Liver (tissue), 9 donors: ENCODE results near the gene TNNC2. TPM values are rescaled to one million over a fixed set of nuclear protein-coding genes. Genes with fewer than 3 reads are reported as not detected.

Experiments used
- DNase-seq: peaks from one replicate; pipeline ENCODE4 v3.0.0-alpha.2; 2017; ENCODE audit warnings: low spot score
- H3K27ac ChIP-seq, 2 donors: one replicate each; pipeline ENCODE4 v1.7.0; 2013; ENCODE audit warnings: inconsistent platforms in 2 of 2, low read length in 2 of 2, control low read depth in 1 of 2, low read depth in 1 of 2, mild to moderate bottlenecking in 1 of 2
- H3K27me3 ChIP-seq, 4 donors: one replicate each; pipeline versions ENCODE4 v1.6.1 to v1.7.0; 2013; ENCODE audit warnings: low read length in 3 of 4, inconsistent platforms in 1 of 4, mild to moderate bottlenecking in 1 of 4, moderate library complexity in 1 of 4; ENCODE audit not compliant: control insufficient read depth in 4 of 4, insufficient read depth in 4 of 4
- H3K36me3 ChIP-seq, 4 donors: one replicate each; pipeline versions ENCODE4 v1.6.1 to v1.7.0; 2013; ENCODE audit warnings: low read length in 3 of 4, mild to moderate bottlenecking in 3 of 4, low read depth in 1 of 4, moderate library complexity in 1 of 4; ENCODE audit not compliant: control insufficient read depth in 4 of 4, insufficient read depth in 3 of 4
- H3K4me1 ChIP-seq, 4 donors: one replicate each; pipeline versions ENCODE4 v1.6.1 to v1.7.0; 2013; ENCODE audit warnings: low read length in 3 of 4, mild to moderate bottlenecking in 3 of 4, moderate library complexity in 1 of 4; ENCODE audit not compliant: control insufficient read depth in 4 of 4, insufficient read depth in 4 of 4
- H3K4me3 ChIP-seq, 3 donors: one replicate each; pipeline versions ENCODE4 v1.6.1 to v1.7.0; 2013; ENCODE audit warnings: low read length in 3 of 3, control low read depth in 1 of 3, low read depth in 1 of 3, mild to moderate bottlenecking in 1 of 3
- H3K9ac ChIP-seq, 2 donors: one replicate each; pipeline ENCODE4 v1.7.0; 2013; ENCODE audit warnings: low read length in 2 of 2, mild to moderate bottlenecking in 2 of 2, moderate library complexity in 2 of 2, control low read depth in 1 of 2, low read depth in 1 of 2
- H3K9me3 ChIP-seq, 4 donors: one replicate each; pipeline versions ENCODE4 v1.6.1 to v1.7.0; 2013; ENCODE audit warnings: low read length in 3 of 4; ENCODE audit not compliant: control insufficient read depth in 4 of 4
- CTCF ChIP-seq: fragments of 150-350 bp; IDR thresholded peaks from 2 replicates; pipeline ENCODE4 v1.5.1; 2017; ENCODE audit warnings: improper control_type of control experiment, low read depth, low read length; ENCODE audit not compliant: missing input control
- FOXA1 ChIP-seq: IDR thresholded peaks from 2 replicates; pipeline ENCODE4 v1.6.1; 2016; ENCODE audit warnings: antibody characterized with exemption
- FOXA2 ChIP-seq: IDR thresholded peaks from 2 replicates; pipeline ENCODE4 v1.6.1; 2016; ENCODE audit warnings: antibody characterized with exemption
- GABPA ChIP-seq, 2 donors: IDR thresholded peaks in 1 of 2; conservative IDR thresholded peaks in 1 of 2; 2 replicates each; pipeline ENCODE4 v1.6.1; 2016; ENCODE audit warnings: antibody characterized with exemption in 2 of 2, mild to moderate bottlenecking in 1 of 2, moderate library complexity in 1 of 2
- HNF4A ChIP-seq, 2 donors: conservative IDR thresholded peaks; 2 replicates each; pipeline ENCODE4 v1.6.1; 2016; ENCODE audit warnings: antibody characterized with exemption in 2 of 2, mild to moderate bottlenecking in 2 of 2
- RAD21 ChIP-seq, 2 donors: IDR thresholded peaks; 2 replicates each; pipeline ENCODE4 v1.6.1; 2016; ENCODE audit warnings: antibody characterized with exemption in 2 of 2, mild to moderate bottlenecking in 2 of 2
- REST ChIP-seq: IDR thresholded peaks from 2 replicates; pipeline ENCODE4 v1.6.1; 2016; ENCODE audit warnings: antibody characterized with exemption, mild to moderate bottlenecking
- RXRA ChIP-seq, 2 donors: IDR thresholded peaks; 2 replicates each; pipeline ENCODE4 v1.6.1; 2017 to 2018; ENCODE audit warnings: antibody characterized with exemption in 2 of 2, mild to moderate bottlenecking in 1 of 2
- SP1 ChIP-seq: IDR thresholded peaks from 2 replicates; pipeline ENCODE4 v1.6.1; 2018; ENCODE audit warnings: antibody characterized with exemption, mild to moderate bottlenecking
- YY1 ChIP-seq: IDR thresholded peaks from 2 replicates; pipeline ENCODE4 v1.6.1; 2016; ENCODE audit warnings: antibody characterized with exemption, mild to moderate bottlenecking
- ZBTB33 ChIP-seq: IDR thresholded peaks from 2 replicates; pipeline ENCODE4 v1.6.1; 2016; ENCODE audit warnings: antibody characterized with exemption
- WGBS: extraction: QIAGEN DNeasy Blood & Tissue Kit; methylation state at CpG from one replicate; pipeline ENCODE4 v1.1.7; 2013; 5-methylcytosine and 5-hydroxymethylcytosine counted together
- polyA plus RNA-seq, 2 donors: library from polyadenylated mRNA; stranded (reverse) in 1 of 2; unstranded in 1 of 2; fragments of 200-250 nt in 1 of 2; fragments of >200 nt in 1 of 2; fragmentation: Nextera tagmentation in 1 of 2; extraction: Ambion mirVana in 1 of 2; gene quantifications; one replicate each; pipeline versions ENCODE4 v1.2.1 to v1.2.3, GENCODE V29; 2013 to 2015
- total RNA-seq, 2 donors: library from RNA; depleted of rRNA; stranded (reverse); fragments of >200 nt; gene quantifications; one replicate each; pipeline ENCODE4 v1.2.3, GENCODE V29; 2014
- donor health status: healthy.
- donor health status: healthy.
- donor health status: healthy.
- donor health status: healthy.
- donor health status: healthy.

Gene TNNC2
- total and polyA plus RNA-seq, 4 donors: 0.12 to 0.33 (median 0.31) TPM; not detected in 1

- TF ChIP-seq SP1 (no peak), REST (no peak)
- no peak overlapping the region for H3K9ac ChIP-seq
- no peak overlapping the region for H3K27ac ChIP-seq
- no peak for DNase-seq
- H3K9me3 ChIP-seq: no peaks in the 10 kb centered on the region
- no peak overlapping the region for H3K4me3 ChIP-seq
- WGBS: 53% methylated on average over 1 of the region's 1 CpG
- H3K36me3 ChIP-seq: peaks cover 6 to 15% (median 11%) of the 10 kb centered on the region in 4 donors
- no peaks in the 10 kb centered on the region for H3K4me1 ChIP-seq
- H3K27me3 ChIP-seq: no peaks in the 10 kb centered on the region
Measured at GRCh38 chr20:45873409-45874103, 46.4 kb upstream of the TNNC2 start.

- DNase-seq: no peak
- Histone ChIP-seq H3K27me3 (no peaks in the 10 kb centered on the region), H3K4me3 (no peak overlapping the region), H3K36me3 (peaks cover under 1 to 9% (median 6%) of the 10 kb centered on the region in 4 donors), H3K9me3 (no peaks in the 10 kb centered on the region), H3K27ac (no peak overlapping the region), H3K9ac (no peak overlapping the region), H3K4me1 (no peaks in the 10 kb centered on the region)
- 96% methylated on average over 4 of the region's 4 CpGs for WGBS
- TF ChIP-seq HNF4A (conservative IDR thresholded peaks at IDR 0.05) (no peak), CTCF (no peak), RXRA (IDR thresholded peaks at IDR 0.05) (no peak), FOXA2 (no peak), GABPA (IDR thresholded peaks at IDR 0.05 in 1 of 2, conservative IDR thresholded peaks at IDR 0.05 in 1 of 2) (no peak), REST (no peak), FOXA1 (no peak), YY1 (no peak), RAD21 (IDR thresholded peaks at IDR 0.05) (no peak), ZBTB33 (no peak)
Measured at GRCh38 chr20:45872626-45873025, 45.5 kb upstream of the TNNC2 start.
